ENCODE results near the gene ABCF3.
"Not testable (repeated sequence)": the region's sequence is repeated elsewhere in the genome, so short reads cannot be mapped to it uniquely, and the experiment has no call there.

The ABCF3 gene

DNA sequence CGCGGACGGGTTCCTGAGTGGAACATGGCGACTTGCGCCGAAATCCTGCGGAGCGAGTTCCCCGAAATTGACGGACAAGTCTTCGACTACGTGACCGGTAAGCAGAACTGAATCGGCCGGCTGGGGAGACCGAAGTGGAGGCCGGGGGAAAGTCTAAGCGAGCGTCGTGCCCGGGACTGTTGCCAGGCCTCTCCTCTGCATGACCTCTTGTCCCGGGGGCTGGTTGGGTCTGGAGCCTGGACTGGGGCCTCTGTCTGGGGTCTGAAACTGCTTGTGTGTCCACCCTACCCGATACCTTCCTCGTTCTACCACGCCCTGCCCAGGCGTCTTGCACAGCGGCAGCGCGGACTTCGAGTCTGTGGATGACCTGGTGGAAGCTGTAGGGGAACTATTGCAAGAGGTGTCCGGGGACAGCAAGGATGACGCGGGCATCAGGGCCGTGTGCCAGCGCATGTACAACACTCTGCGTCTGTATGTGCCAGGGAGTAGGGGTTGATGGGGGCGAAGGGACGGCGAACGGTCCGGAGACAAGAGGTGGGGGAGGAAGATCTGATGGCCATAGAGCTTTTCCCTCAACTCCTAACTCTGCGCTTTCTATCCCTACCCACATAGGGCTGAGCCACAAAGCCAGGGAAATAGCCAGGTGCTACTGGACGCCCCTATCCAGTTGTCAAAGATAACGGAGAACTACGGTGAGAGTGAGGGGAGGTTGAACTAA, at the start of gene ABCF3:
Gene ABCF3, plus strand, starts transcription at position 16 of the 718 bp plus-strand sequence. Its CDS starts 9 bp downstream, at position 25.
- peak; percentile 51 for DNase-seq (ENCODE audit: low spot score)

DNA sequence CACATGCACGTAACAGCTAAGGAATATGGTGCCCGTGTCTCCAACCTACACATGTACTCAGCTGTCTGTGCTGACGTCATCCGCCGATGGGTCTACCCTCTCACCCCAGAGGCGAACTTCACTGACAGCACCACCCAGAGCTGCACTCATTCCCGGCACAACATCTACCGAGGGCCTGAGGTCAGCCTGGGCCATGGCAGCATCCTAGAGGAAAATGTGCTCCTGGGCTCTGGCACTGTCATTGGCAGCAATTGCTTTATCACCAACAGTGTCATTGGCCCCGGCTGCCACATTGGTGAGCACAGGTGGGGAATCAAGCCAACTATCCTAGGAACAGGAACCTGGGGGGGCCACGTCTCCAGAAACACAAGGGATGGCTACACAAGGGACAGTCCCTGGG, 45.6 kb upstream of the ABCF3 start:
- DNase-seq (ENCODE audit: low spot score): no peak

DNA sequence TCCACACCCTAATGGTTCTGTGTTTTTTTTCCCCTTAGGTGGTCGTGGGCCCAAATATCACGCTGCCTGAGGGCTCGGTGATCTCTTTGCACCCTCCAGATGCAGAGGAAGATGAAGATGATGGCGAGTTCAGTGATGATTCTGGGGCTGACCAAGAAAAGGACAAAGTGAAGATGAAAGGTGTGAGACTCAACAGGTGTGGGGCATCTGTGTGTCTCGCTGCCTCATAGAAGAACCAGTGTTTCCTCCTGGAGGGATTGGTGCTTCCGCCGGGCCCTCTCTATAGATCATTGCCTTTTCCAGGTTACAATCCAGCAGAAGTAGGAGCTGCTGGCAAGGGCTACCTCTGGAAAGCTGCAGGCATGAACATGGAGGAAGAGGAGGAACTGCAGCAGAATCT, 43.8 kb upstream of the ABCF3 start:
- DNase-seq (ENCODE audit: low spot score): no peak

- DNase-seq (ENCODE audit: low spot score): no peak
These were observed 42.7 kb upstream of the ABCF3 start for GRCh38 chr3:184143327-184143726.

GRCh38 chr3:184144505-184144904, 41.5 kb upstream of the ABCF3 start:
- DNase-seq (ENCODE audit: low spot score): no peak

- no peak for DNase-seq (ENCODE audit: low spot score)
These were observed 40.9 kb upstream of the ABCF3 start for GRCh38 chr3:184145111-184145524.

GRCh38 chr3:184145751-184146270, 40.2 kb upstream of the ABCF3 start:
- DNase-seq (ENCODE audit: low spot score): no peak

DNA sequence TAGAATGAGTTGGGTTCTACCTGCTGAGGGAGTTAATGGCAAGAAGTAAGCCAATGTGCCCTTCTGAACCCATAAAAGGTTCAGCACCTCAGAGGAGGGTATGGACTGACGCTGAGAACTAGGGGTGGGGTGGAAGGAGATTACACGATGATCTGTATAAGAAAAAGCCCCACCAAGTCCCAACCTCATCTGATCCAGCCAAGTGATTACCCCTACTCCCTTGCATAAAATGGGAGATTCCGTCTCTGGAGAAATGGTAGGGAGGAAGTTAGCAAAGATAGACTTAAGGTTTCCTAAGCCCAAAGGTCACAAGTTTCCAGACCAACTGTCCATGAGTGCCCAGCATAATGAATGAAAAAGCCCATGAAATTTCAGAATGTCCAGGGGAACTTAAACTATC, 37.9 kb upstream of the ABCF3 start:
- no peak for DNase-seq (ENCODE audit: low spot score)

DNA sequence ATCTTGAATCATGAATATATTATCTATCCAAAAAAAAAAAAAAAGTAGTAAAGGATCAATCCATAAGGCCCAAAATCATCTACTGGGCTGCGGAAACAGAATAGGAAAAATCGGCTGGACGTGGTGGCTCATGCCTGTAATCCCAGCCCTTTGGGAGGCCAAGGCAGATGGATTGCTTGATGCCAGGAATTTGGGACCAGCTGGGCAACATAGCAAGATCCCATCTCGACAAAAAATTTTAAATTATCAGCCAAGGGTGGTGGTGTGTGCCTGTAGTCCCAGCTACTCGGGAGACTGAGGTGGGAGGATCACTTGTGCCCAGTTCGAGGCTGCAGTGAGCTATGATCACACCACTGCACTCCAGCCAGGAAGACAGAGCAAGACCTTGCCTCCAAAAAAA, 36.9 kb upstream of the ABCF3 start:
- no peak for DNase-seq (ENCODE audit: low spot score)

- not testable (repeated sequence) for DNase-seq (ENCODE audit: low spot score)
These were observed 36.2 kb upstream of the ABCF3 start for GRCh38 chr3:184149770-184150169.

GRCh38 chr3:184154885-184155643, 30.9 kb upstream of the ABCF3 start, which contains the start of gene DVL3:
Gene DVL3 (plus strand): TSS chr3:184155377. CDS start chr3:184155636, 259 bp downstream.
- peak; percentile 73 for DNase-seq (ENCODE audit: low spot score)

DNA sequence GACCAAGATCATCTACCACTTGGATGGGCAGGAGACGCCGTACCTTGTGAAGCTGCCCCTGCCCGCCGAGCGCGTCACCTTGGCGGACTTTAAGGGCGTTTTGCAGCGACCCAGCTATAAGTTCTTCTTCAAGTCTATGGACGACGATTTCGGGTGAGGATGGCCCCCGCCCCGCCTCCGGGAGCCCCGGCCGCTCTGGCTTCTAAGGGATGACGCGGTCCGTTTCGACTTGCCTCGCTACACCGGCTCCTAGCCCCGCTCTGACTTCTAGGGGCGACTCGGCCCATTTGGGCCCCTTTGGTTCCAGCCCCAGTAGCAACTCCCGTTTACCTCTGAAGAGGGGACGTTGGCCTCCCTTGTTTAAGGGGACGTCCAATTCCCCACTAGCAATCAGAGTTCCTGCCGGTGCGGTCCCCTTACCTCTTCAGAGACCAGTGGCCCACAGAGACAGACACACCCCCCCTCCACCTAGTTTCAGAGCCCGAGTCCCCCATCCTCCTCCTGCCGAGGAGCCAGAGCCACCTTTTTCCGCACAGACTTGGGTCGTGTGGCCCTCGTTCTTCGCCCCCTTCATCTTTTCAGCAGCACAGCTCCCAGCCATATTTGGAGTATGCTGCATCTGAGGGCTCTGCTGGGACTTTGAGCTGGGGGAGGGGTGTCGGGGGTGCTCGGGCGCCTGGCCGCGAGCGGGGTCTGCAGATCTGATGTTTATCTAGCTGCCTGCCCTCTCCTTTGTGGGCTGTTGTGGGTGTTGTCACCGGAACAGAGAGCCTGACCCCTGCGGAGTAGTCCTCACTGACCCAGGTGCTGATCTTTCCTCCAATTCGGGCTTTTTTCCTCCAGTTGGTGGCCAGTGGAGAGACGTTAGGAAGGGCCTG, 30.1 kb upstream of the ABCF3 start:
- peak; percentile 57 for DNase-seq (ENCODE audit: low spot score)

DNA sequence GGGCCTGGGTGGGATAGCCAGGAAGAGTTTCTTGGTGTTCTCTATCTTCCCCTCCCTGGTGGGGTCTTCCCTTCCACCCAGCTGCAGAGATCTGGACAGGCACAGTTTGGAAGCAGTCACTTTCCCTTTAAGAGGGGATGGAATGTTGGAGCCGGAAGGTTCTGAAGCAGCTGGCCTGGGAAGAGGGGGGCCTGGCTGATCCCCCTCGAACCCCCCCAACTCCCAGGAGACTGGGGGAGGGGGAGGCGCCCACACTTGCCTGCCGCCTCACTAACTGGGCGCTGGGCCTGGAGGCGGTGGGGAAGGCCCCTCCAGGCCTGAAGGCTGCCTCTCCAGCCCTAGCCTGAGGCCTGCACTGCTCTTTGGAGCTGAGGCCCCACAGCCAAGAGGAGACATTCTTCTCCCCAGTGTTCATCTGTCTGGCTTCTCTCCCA, 29.5 kb upstream of the ABCF3 start:
- peak; percentile 76 for DNase-seq (ENCODE audit: low spot score)

GRCh38 chr3:184157206-184157605, 28.8 kb upstream of the ABCF3 start:
- DNase-seq (ENCODE audit: low spot score): peak; percentile 22

- no peak for DNase-seq (ENCODE audit: low spot score)
These were observed 27.6 kb upstream of the ABCF3 start for GRCh38 chr3:184158404-184158803.

- DNase-seq (ENCODE audit: low spot score): peak; percentile 66
These were observed 25.5 kb upstream of the ABCF3 start for GRCh38 chr3:184160456-184160855.

- not testable (repeated sequence) for DNase-seq (ENCODE audit: low spot score)
These were observed 23.4 kb upstream of the ABCF3 start for GRCh38 chr3:184162571-184163070.

DNA sequence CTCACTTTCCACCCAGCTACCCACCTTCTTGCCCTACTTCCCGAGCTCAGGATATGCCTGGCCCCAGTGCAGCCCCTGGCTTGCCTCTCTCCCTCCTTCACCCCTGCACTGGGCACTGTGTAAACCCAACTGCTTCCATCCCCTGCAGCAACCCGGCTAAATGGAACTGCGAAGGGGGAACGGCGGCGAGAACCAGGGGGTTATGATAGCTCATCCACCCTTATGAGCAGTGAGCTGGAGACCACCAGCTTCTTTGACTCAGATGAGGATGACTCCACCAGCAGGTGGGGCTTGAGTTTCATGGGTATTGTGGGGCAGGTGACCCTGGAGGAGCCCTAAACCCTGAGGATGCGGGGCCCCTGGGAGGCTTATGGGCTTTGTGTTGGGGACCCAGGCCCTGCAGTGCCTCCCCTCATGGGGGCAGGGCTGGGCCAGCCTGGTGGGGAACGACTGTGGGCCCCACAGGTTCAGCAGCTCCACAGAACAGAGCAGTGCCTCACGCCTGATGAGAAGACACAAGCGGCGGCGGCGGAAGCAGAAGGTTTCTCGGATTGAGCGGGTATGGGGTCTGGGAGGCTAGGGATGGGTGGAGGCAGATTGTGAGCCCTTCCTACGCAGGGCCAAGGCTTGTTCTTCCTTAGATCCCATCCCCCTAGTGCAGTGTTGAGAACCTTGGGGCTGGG, 21.2 kb upstream of the ABCF3 start:
- no peak for DNase-seq (ENCODE audit: low spot score)

GRCh38 chr3:184165543-184165942, 20.5 kb upstream of the ABCF3 start:
- no peak for DNase-seq (ENCODE audit: low spot score)

DNA sequence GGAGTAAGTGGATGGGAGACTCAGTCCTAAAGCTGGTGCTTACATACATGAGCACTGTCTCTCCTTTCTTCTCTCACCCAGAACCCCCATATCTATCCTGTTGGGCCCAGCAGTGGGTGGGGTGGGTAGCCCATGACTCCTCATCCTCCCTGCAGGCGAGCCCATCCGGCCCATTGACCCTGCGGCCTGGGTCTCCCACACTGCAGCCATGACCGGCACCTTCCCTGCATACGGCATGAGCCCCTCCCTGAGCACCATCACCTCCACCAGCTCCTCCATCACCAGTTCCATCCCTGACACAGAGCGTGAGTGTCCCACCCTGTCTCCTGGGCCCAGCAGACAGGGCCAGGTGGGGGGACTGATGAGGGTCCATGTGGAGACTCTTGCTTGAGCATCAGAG, 19.3 kb upstream of the ABCF3 start:
- no peak for DNase-seq (ENCODE audit: low spot score)

GRCh38 chr3:184167786-184168185, 18.2 kb upstream of the ABCF3 start:
- DNase-seq (ENCODE audit: low spot score): no peak

All from hepatic stellate cell (primary cell).